Cardiac muscle cell (in vitro differentiated cells and primary cell): Measurements from ENCODE around the gene COG5. TPM values are rescaled to one million over a fixed set of nuclear protein-coding genes. Genes with fewer than 3 reads are reported as not detected.
A peak's percentile ranks its signal among the peaks of the same experiment; 100 is the strongest.

Experiments used
- DNase-seq, 2 donors: peaks; one replicate each; pipeline versions ENCODE4 v3.0.0 to v3.0.0-alpha.2; 2010 to 2017; ENCODE audit warnings: low read depth in 1 of 2, low spot score in 1 of 2
- H3K27ac ChIP-seq: fragments of 200-600 bp; sonication (generic); 2 replicates; pipeline ENCODE4 v1.5.1; 2016
- H3K27me3 ChIP-seq: fragments of 200-600 bp; sonication (generic); 2 replicates; pipeline ENCODE4 v1.6.0; 2016; ENCODE audit warnings: control low read depth
- H3K36me3 ChIP-seq: fragments of 200-600 bp; sonication (generic); 2 replicates; pipeline ENCODE4 v1.5.1; 2016; ENCODE audit warnings: control low read depth
- H3K4me1 ChIP-seq: fragments of 200-600 bp; sonication (generic); 2 replicates; pipeline ENCODE4 v1.8.1; 2017; ENCODE audit warnings: low read depth, mild to moderate bottlenecking, mixed run types
- H3K4me3 ChIP-seq: fragments of 200-600 bp; sonication (generic); 2 replicates; pipeline ENCODE4 v1.5.1; 2016; ENCODE audit warnings: mild to moderate bottlenecking
- H3K9me3 ChIP-seq: fragments of 200-600 bp; sonication (generic); 2 replicates; pipeline ENCODE4 v1.5.1; 2017; ENCODE audit warnings: low read depth, mild to moderate bottlenecking, control low read depth
- CTCF ChIP-seq: IDR thresholded peaks from 2 replicates; pipeline ENCODE4 v1.5.1; 2012; ENCODE audit warnings: low read depth, mild to moderate bottlenecking, low read length
- polyA plus RNA-seq: library from polyadenylated mRNA; unstranded; fragments of >200 nt; fragmentation: Nextera tagmentation; extraction: Ambion mirVana; gene quantifications from 2 replicates; pipeline ENCODE4 v1.2.1, GENCODE V29; 2016
- total RNA-seq: library from RNA; depleted of rRNA; stranded (reverse); fragments of >200 nt; gene quantifications from 2 replicates; pipeline ENCODE4 v1.2.3, GENCODE V29; 2016

The COG5 gene
- total and polyA plus RNA-seq, 2 experiments from 2014 or later: 20.4 to 63.1 TPM

- H3K9me3 ChIP-seq: no peaks in the 10 kb centered on the region
- H3K4me3 ChIP-seq: no peak overlapping the region
- H3K4me1 ChIP-seq: no peaks in the 10 kb centered on the region
- no peak for DNase-seq
- no peak overlapping the region for H3K27ac ChIP-seq
- H3K36me3 ChIP-seq: no peaks in the 10 kb centered on the region
- no peak for TF ChIP-seq CTCF
- H3K27me3 ChIP-seq: no peaks in the 10 kb centered on the region
These were observed 58.4 kb downstream of the COG5 start for GRCh38 chr7:107505362-107505761.

- no peak overlapping the region for H3K27ac ChIP-seq
- DNase-seq: no peak
- no peak for TF ChIP-seq CTCF
These were observed 60.0 kb downstream of the COG5 start for GRCh38 chr7:107503687-107504086.

GRCh38 chr7:107502797-107503196 lies 60.9 kb downstream of the COG5 start:
- Histone ChIP-seq H3K36me3 (no peaks in the 10 kb centered on the region), H3K27ac (no peak overlapping the region), H3K4me3 (no peak overlapping the region), H3K4me1 (no peaks in the 10 kb centered on the region), H3K9me3 (no peaks in the 10 kb centered on the region), H3K27me3 (no peaks in the 10 kb centered on the region)
- DNase-seq: no peak
- TF ChIP-seq CTCF: no peak

More at GRCh38 chr7:107503687-107504086, 60.0 kb downstream of the COG5 start:
- H3K9me3 ChIP-seq: no peaks in the 10 kb centered on the region
- H3K4me1 ChIP-seq: no peaks in the 10 kb centered on the region
- no peaks in the 10 kb centered on the region for H3K27me3 ChIP-seq
- no peak overlapping the region for H3K4me3 ChIP-seq
- no peaks in the 10 kb centered on the region for H3K36me3 ChIP-seq

- no peaks in the 10 kb centered on the region for H3K9me3 ChIP-seq
- DNase-seq: no peak
- H3K36me3 ChIP-seq: no peaks in the 10 kb centered on the region
- H3K4me3 ChIP-seq: no peak overlapping the region
- no peaks in the 10 kb centered on the region for H3K27me3 ChIP-seq
- no peak overlapping the region for H3K27ac ChIP-seq
- TF ChIP-seq CTCF: no peak
- H3K4me1 ChIP-seq: no peaks in the 10 kb centered on the region
These were observed 61.6 kb downstream of the COG5 start for GRCh38 chr7:107502154-107502553.

GRCh38 chr7:107501593-107501992 lies 62.1 kb downstream of the COG5 start:
- Histone ChIP-seq H3K27ac (no peak overlapping the region), H3K27me3 (no peaks in the 10 kb centered on the region), H3K4me3 (no peak overlapping the region), H3K36me3 (no peaks in the 10 kb centered on the region), H3K9me3 (no peaks in the 10 kb centered on the region), H3K4me1 (no peaks in the 10 kb centered on the region)
- DNase-seq: peak; percentile 49 to 53
- TF ChIP-seq CTCF: peak; percentile 47

- no peaks in the 10 kb centered on the region for H3K36me3 ChIP-seq
- H3K4me1 ChIP-seq: no peaks in the 10 kb centered on the region
- H3K27ac ChIP-seq: no peak overlapping the region
- H3K27me3 ChIP-seq: no peaks in the 10 kb centered on the region
- DNase-seq: no peak
- H3K4me3 ChIP-seq: no peak overlapping the region
- no peak for TF ChIP-seq CTCF
- H3K9me3 ChIP-seq: no peaks in the 10 kb centered on the region
These were observed 64.0 kb downstream of the COG5 start for GRCh38 chr7:107499731-107500130.
